Ascending aorta (tissue), 2 donors: ENCODE data around the gene GRIK1. TPM values are rescaled to one million over a fixed set of nuclear protein-coding genes. Genes with fewer than 3 reads are reported as not detected.

ENCODE experiments used
- DNase-seq, 2 donors: peaks; one replicate each; pipeline ENCODE4 v3.0.0-alpha.2; 2019; ENCODE audit warnings: low spot score in 2 of 2
- H3K27ac ChIP-seq, 2 donors: fragments of 200-600 bp; sonication (generic); one replicate each; pipeline ENCODE4 v1.5.1; 2016 to 2017; ENCODE audit warnings: mild to moderate bottlenecking in 1 of 2
- H3K27me3 ChIP-seq: fragments of 200-600 bp; sonication (generic); one replicate; pipeline ENCODE4 v1.5.1; 2017
- H3K36me3 ChIP-seq, 2 donors: fragments of 200-600 bp; sonication (generic); one replicate each; pipeline ENCODE4 v1.5.1; 2016
- H3K4me1 ChIP-seq, 2 donors: fragments of 200-600 bp; sonication (generic); one replicate each; pipeline ENCODE4 v1.5.1; 2016 to 2017; ENCODE audit warnings: mild to moderate bottlenecking in 1 of 2
- H3K4me3 ChIP-seq, 2 donors: fragments of 200-600 bp; sonication (generic); one replicate each; pipeline ENCODE4 v1.5.1; 2016 to 2017; ENCODE audit warnings: mild to moderate bottlenecking in 1 of 2
- H3K9me3 ChIP-seq, 2 donors: fragments of 200-600 bp; sonication (generic); one replicate each; pipeline ENCODE4 v1.5.1; 2016
- intact Hi-C: fragments of 100-400 bp; cut with DNase I; formaldehyde crosslinking; loops from one replicate; pipeline ENCODE4 v1.15.1; 2023
- total RNA-seq: library from RNA; depleted of rRNA; stranded (reverse); fragments of >200 nt; gene quantifications from one replicate; pipeline ENCODE4 v1.1.0, GENCODE V29; 2016
- TF ChIP-seq, protein P1 (sequence below), 3 experiments: fragments of 200-600 bp in 2 of 3; fragments of 450-650 bp in 1 of 3; sonication (generic) in 2 of 3; IDR thresholded peaks; one replicate each; pipeline ENCODE4 v1.5.1; 2016 to 2019; ENCODE audit warnings: antibody characterized with exemption in 3 of 3, mild to moderate bottlenecking in 1 of 3, moderate library complexity in 1 of 3

The GRIK1 gene
- total RNA-seq, 1 donor from 2014 or later: not detected

DNA sequence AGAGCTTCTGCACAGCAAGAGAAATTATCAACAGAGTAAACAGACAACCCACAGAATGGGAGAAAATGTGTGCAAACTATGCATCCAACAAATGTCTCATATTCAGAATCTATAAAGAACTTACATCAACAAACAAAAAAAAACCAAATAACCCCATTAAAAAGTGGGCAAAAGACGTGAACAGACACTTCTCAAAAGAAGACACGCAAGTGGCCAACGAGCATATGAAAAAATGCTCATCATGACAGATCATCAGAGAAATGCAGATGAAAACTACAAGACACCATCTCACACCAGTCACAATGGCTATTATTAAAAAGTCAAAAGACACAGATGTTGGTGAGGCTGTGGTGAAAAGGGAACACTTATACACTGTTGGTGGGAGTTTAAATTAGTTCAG is 257.0 kb downstream of the GRIK1 start:
- Histone ChIP-seq H3K27me3 (no peaks in the 10 kb centered on the region), H3K27ac (no peak overlapping the region), H3K4me1 (no peaks in the 10 kb centered on the region), H3K9me3 (no peaks in the 10 kb centered on the region), H3K36me3 (no peaks in the 10 kb centered on the region), H3K4me3 (no peak overlapping the region)
- no peak for DNase-seq
- intact Hi-C loops: no loop called here
- TF ChIP-seq, protein P1, sequence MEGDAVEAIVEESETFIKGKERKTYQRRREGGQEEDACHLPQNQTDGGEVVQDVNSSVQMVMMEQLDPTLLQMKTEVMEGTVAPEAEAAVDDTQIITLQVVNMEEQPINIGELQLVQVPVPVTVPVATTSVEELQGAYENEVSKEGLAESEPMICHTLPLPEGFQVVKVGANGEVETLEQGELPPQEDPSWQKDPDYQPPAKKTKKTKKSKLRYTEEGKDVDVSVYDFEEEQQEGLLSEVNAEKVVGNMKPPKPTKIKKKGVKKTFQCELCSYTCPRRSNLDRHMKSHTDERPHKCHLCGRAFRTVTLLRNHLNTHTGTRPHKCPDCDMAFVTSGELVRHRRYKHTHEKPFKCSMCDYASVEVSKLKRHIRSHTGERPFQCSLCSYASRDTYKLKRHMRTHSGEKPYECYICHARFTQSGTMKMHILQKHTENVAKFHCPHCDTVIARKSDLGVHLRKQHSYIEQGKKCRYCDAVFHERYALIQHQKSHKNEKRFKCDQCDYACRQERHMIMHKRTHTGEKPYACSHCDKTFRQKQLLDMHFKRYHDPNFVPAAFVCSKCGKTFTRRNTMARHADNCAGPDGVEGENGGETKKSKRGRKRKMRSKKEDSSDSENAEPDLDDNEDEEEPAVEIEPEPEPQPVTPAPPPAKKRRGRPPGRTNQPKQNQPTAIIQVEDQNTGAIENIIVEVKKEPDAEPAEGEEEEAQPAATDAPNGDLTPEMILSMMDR (IDR thresholded peaks at IDR 0.05): no peak

DNA sequence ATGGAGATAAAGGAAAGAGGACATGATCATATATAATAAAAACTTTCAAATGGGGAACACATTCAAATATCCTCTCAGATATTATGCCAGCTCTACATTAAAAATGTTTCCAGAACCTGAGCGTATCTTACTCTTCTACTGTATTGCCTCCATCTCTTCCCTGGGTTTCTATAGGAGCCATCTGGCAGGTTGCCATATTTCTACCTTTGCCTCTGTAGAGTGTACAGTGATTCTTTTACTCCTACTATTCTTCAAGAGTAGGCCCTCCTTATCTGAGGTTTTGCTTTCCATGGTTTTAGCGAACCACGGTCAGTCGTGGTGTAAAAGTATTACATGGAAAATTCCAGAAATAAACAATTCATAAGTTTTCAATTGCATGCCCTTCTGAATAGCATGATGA is 259.5 kb downstream of the GRIK1 start:
- intact Hi-C loops: no loop called here
- no peak overlapping the region for H3K4me3 ChIP-seq
- no peaks in the 10 kb centered on the region for H3K36me3 ChIP-seq
- TF ChIP-seq, protein P1 (IDR thresholded peaks at IDR 0.05): no peak
- no peaks in the 10 kb centered on the region for H3K9me3 ChIP-seq
- no peaks in the 10 kb centered on the region for H3K27me3 ChIP-seq
- no peak overlapping the region for H3K27ac ChIP-seq
- H3K4me1 ChIP-seq: no peaks in the 10 kb centered on the region
- no peak for DNase-seq

DNA sequence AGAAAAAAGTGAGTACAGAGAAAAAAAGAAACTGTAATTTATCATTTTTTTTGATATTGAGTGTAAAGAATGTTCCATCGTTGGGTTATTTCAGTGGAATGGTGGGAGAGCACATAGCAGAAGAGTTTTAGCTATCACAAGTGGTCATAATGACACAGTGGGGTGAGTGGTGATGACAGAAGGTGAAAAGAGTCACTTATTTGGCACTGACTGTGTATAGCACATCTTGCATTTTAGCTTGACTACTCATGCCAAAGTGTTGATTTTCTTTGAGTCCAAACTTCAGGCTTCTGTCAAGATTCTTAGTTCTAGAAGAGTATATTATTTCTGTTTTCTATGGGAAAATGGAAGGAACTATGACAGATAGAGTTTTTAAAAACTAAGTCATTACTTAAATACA is 261.2 kb downstream of the GRIK1 start:
- no peak for DNase-seq

DNA sequence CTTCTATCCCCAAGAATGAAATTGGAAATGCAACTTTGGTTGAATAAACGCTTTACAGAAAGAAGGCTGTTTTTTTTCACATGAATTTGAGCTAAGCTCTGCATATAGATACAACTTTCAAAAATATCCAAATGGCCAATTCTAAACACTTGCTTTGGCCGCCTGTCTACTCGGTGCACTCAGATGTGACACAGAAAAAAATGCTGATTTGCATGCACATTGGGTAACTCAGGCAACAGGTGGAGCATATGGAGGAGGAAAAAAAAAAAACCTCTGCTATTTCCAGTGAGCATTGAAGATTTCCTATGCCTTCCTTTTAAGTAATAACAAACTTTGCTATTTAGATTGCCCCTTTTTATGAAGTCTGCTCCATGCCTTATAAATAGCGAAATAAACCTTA is 262.5 kb downstream of the GRIK1 start:
- DNase-seq: no peak

More for the DNA sequence above, 261.2 kb downstream of the GRIK1 start:
- Histone ChIP-seq H3K36me3 (no peaks in the 10 kb centered on the region), H3K4me1 (no peaks in the 10 kb centered on the region), H3K4me3 (no peak overlapping the region), H3K27me3 (no peaks in the 10 kb centered on the region), H3K9me3 (no peaks in the 10 kb centered on the region), H3K27ac (no peak overlapping the region)
- TF ChIP-seq, protein P1 (IDR thresholded peaks at IDR 0.05): no peak
- intact Hi-C loops: no loop called here

DNA sequence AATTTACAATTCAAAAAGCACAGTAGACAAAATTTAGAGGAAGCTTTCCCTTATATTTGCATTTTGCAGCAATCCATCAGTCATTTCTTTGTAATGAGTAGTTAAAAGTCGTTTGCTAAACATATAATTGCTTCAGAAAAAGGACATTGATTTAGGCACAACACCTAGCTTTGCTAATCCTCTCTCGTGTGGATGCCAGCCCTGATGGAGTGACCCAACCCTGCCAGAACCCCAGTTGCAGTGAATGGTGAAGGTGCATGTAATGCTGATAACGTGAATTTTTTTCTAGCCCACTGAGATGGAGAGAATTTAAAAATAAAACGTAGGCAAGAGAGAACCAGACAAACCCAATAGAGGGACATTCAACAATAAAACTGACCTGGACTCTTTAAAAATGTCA is 263.4 kb downstream of the GRIK1 start:
- H3K36me3 ChIP-seq: no peaks in the 10 kb centered on the region

More for the DNA sequence above, 262.5 kb downstream of the GRIK1 start:
- Histone ChIP-seq H3K4me3 (no peak overlapping the region), H3K36me3 (no peaks in the 10 kb centered on the region), H3K9me3 (no peaks in the 10 kb centered on the region), H3K4me1 (no peaks in the 10 kb centered on the region), H3K27me3 (no peaks in the 10 kb centered on the region), H3K27ac (no peak overlapping the region)
- intact Hi-C loops: no loop called here
- TF ChIP-seq, protein P1 (IDR thresholded peaks at IDR 0.05): no peak

More for the DNA sequence above, 263.4 kb downstream of the GRIK1 start:
- intact Hi-C loops: no loop called here
- Histone ChIP-seq H3K4me3 (no peak overlapping the region), H3K27me3 (no peaks in the 10 kb centered on the region), H3K4me1 (no peaks in the 10 kb centered on the region), H3K27ac (no peak overlapping the region), H3K9me3 (no peaks in the 10 kb centered on the region)
- DNase-seq: no peak
- TF ChIP-seq, protein P1 (IDR thresholded peaks at IDR 0.05): no peak
